GM12872 (cell line): ENCODE results near the gene LRIG1.

Experiments
- CTCF ChIP-seq: IDR thresholded peaks from 3 replicates; pipeline ENCODE4 v1.5.1; 2011; ENCODE audit warnings: low read depth, mild to moderate bottlenecking, low read length, moderate library complexity; ENCODE audit not compliant: insufficient read depth

LRIG1 gene

GRCh38 chr3:66338927-66339326 is 161.9 kb downstream of the LRIG1 start:
- TF ChIP-seq CTCF: no peak

- no peak for TF ChIP-seq CTCF
These were observed 164.5 kb downstream of the LRIG1 start for GRCh38 chr3:66336333-66336766.

GRCh38 chr3:66335671-66336070 is 165.2 kb downstream of the LRIG1 start:
- TF ChIP-seq CTCF: no peak
